ENCODE data around the gene DLG1.

Gene DLG1

GRCh38 chr3:196997311-196997710 is 301.1 kb downstream of the DLG1 start:
- no peak for DNase-seq (ENCODE audit: low spot score)

GRCh38 chr3:196996454-196997265 is 301.8 kb downstream of the DLG1 start:
- no peak for DNase-seq (ENCODE audit: low spot score)

- no peak for DNase-seq (ENCODE audit: low spot score)
Measured at GRCh38 chr3:196995646-196996355, 302.6 kb downstream of the DLG1 start.

- no peak for DNase-seq (ENCODE audit: low spot score)
Measured at GRCh38 chr3:196995027-196995426, 303.4 kb downstream of the DLG1 start.

GRCh38 chr3:196994056-196994455 is 304.4 kb downstream of the DLG1 start:
- DNase-seq (ENCODE audit: low spot score): no peak
